SK-N-SH treated with all-trans-retinoic acid at 6 μM for 48 hours (cell line): ENCODE results near the gene BAIAP2L1.

Experiments
- ATAC-seq: fragments of 200-7000 bp; cut with Tn5 transposase; 3 replicates; pipeline ENCODE4 v1.9.1; 2020; ENCODE audit warnings: mild to moderate bottlenecking, moderate library complexity
- CSDC2 ChIP-seq: fragments of 250-450 bp; sonication (Bioruptor Pico); IDR thresholded peaks from 2 replicates; pipeline ENCODE4 v1.5.0; 2020; ENCODE audit warnings: mild to moderate bottlenecking, moderate library complexity
- GLIS3 ChIP-seq: fragments of 250-450 bp; sonication (Bioruptor Pico); IDR thresholded peaks from 2 replicates; pipeline ENCODE4 v1.5.0; 2020; ENCODE audit warnings: mild to moderate bottlenecking, moderate library complexity
- ISL1 ChIP-seq: fragments of 250-450 bp; sonication (Bioruptor Pico); IDR thresholded peaks from 2 replicates; pipeline ENCODE4 v2.1.2; 2022; ENCODE audit warnings: mild to moderate bottlenecking, moderate library complexity
- OSR1 ChIP-seq: fragments of 250-450 bp; sonication (Bioruptor Pico); IDR thresholded peaks from 2 replicates; pipeline ENCODE4 v1.8.0; 2022; ENCODE audit warnings: moderate library complexity, mild to moderate bottlenecking, inconsistent platforms
- PATZ1 ChIP-seq: fragments of 250-450 bp; sonication (Bioruptor Pico); IDR thresholded peaks from 2 replicates; pipeline ENCODE4 v1.8.0; 2020; ENCODE audit warnings: mild to moderate bottlenecking, moderate library complexity, borderline replicate concordance
- PPARA ChIP-seq: fragments of 250-450 bp; sonication (Bioruptor Pico); IDR thresholded peaks from 2 replicates; pipeline ENCODE4 v1.5.0; 2020; ENCODE audit warnings: mild to moderate bottlenecking, borderline replicate concordance
- SNAI2 ChIP-seq: fragments of 250-450 bp; sonication (Bioruptor Pico); IDR thresholded peaks from 2 replicates; pipeline ENCODE4 v1.5.0; 2020; ENCODE audit warnings: mild to moderate bottlenecking, moderate library complexity
- ZFP3 ChIP-seq: fragments of 250-450 bp; sonication (Bioruptor Pico); IDR thresholded peaks from 2 replicates; pipeline ENCODE4 v1.5.0; 2020; ENCODE audit warnings: mild to moderate bottlenecking, moderate library complexity
- ZFP30 ChIP-seq: fragments of 450-650 bp; formaldehyde crosslinking; IDR thresholded peaks from 2 replicates; pipeline ENCODE4 v1.5.0; 2022; ENCODE audit warnings: mild to moderate bottlenecking, moderate library complexity
- ZNF565 ChIP-seq: fragments of 450-650 bp; formaldehyde crosslinking; conservative IDR thresholded peaks from 2 replicates; pipeline ENCODE4 v1.5.0; 2020; ENCODE audit warnings: low read depth, mild to moderate bottlenecking, moderate library complexity
- ZNF70 ChIP-seq: fragments of 450-650 bp; formaldehyde crosslinking; IDR thresholded peaks from 2 replicates; pipeline ENCODE4 v1.5.0; 2020; ENCODE audit warnings: mild to moderate bottlenecking, moderate library complexity
- ZNF8 ChIP-seq: fragments of 450-650 bp; formaldehyde crosslinking; IDR thresholded peaks from 2 replicates; pipeline ENCODE4 v1.5.0; 2020; ENCODE audit warnings: mild to moderate bottlenecking, moderate library complexity
- TF ChIP-seq, protein P1 (sequence below): fragments of 250-450 bp; sonication (Bioruptor Pico); IDR thresholded peaks from 2 replicates; pipeline ENCODE4 v1.5.1; 2021; ENCODE audit warnings: mild to moderate bottlenecking, moderate library complexity
- TF ChIP-seq, protein P2 (sequence below): fragments of 250-450 bp; sonication (Bioruptor Pico); IDR thresholded peaks from 2 replicates; pipeline ENCODE4 v1.5.1; 2020; ENCODE audit warnings: low read depth, mild to moderate bottlenecking, moderate library complexity
- TF ChIP-seq, protein P3 (sequence below): fragments of 250-450 bp; sonication (Bioruptor Pico); IDR thresholded peaks from 2 replicates; pipeline ENCODE4 v1.8.0; 2021; ENCODE audit warnings: low read depth, mild to moderate bottlenecking, moderate library complexity, borderline replicate concordance
- TF ChIP-seq, protein P4 (sequence below): fragments of 250-450 bp; sonication (Bioruptor Pico); IDR thresholded peaks from 2 replicates; pipeline ENCODE4 v1.5.0; 2020; ENCODE audit warnings: mild to moderate bottlenecking, moderate library complexity

The BAIAP2L1 gene

DNA sequence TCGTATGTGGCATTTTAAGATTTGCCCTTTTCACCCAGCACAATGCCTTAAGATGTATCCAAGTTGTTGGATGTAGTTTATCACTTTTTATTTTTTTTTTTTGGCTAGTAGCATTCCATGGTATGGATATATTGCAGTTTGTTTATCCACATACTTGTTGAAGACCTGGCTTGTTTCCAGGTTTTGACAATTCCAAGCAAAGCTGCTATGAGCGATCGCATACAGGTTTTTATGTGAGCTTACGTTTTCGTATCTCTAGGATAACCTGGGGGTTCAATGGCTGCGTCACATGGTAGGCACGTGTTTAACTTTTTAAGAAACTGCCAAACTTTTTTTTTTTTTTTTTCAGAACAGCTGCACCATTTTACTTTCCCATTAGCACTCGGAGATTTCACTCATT is 32.2 kb downstream of the BAIAP2L1 start:
- ATAC-seq: no peak
- TF ChIP-seq PPARA (no peak), ZNF8 (CRISPR knock-in tag) (no peak)
- TF ChIP-seq, protein P1, sequence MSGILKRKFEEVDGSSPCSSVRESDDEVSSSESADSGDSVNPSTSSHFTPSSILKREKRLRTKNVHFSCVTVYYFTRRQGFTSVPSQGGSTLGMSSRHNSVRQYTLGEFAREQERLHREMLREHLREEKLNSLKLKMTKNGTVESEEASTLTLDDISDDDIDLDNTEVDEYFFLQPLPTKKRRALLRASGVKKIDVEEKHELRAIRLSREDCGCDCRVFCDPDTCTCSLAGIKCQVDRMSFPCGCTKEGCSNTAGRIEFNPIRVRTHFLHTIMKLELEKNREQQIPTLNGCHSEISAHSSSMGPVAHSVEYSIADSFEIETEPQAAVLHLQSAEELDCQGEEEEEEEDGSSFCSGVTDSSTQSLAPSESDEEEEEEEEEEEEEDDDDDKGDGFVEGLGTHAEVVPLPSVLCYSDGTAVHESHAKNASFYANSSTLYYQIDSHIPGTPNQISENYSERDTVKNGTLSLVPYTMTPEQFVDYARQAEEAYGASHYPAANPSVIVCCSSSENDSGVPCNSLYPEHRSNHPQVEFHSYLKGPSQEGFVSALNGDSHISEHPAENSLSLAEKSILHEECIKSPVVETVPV: no peak
- TF ChIP-seq, protein P2, sequence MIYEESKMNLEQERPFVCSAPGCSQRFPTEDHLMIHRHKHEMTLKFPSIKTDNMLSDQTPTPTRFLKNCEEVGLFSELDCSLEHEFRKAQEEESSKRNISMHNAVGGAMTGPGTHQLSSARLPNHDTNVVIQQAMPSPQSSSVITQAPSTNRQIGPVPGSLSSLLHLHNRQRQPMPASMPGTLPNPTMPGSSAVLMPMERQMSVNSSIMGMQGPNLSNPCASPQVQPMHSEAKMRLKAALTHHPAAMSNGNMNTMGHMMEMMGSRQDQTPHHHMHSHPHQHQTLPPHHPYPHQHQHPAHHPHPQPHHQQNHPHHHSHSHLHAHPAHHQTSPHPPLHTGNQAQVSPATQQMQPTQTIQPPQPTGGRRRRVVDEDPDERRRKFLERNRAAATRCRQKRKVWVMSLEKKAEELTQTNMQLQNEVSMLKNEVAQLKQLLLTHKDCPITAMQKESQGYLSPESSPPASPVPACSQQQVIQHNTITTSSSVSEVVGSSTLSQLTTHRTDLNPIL (CRISPR knock-in tag): no peak

DNA sequence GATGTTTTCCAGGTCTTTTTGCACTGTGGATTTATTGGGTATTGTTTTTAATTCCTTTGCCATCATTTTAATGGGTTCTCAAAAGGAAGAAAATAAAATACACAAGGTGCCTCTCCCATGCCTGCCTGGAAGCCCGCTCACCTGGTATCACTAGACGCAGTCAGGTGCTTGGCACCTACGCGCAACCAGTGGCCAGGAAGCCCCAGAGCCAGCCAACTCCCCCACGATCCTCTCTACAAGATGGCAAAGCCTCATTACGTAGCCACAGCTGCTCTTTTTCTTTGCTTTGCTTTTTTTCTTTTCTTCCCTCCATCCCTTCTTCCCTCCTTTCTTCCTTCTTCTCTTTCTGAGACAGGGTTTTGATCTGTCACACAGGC is 34.3 kb downstream of the BAIAP2L1 start:
- no peak for ATAC-seq
- TF ChIP-seq ZNF8 (CRISPR knock-in tag) (no peak), ZFP3 (CRISPR knock-in tag) (no peak)

DNA sequence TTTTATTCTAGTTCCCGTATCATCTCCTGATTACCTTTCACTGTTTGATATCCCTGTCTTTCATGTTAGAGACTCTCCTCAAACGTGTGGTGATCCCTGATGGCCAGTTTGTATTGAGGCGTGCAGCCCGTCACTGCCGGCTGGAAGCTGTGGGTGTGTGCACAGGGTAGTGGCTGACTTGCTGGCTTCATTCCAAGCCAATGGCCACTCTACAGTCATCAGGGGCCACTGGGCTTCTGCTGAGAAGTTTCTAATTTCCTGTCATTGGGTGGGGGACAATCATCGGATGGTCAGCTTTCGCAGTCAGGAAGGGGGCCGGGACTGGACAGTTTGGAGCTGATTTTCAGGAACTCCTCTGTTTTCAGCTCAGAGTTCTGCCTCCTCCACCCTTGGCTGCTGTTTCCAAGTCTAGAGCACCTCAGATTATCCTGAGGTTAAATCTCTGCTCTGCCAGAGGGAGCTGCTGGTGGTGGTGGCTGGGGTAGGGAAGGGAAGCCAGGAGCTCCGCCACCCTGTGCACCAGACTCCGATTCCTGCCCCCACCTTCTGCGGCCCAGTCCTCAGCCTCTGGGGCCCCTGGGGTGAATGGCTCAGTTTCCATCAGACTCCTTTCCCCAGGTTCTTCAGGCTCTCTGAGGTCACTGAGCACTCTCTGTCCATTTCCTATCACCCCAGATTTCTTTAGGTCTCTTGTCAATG is 34.9 kb downstream of the BAIAP2L1 start:
- TF ChIP-seq, protein P3, sequence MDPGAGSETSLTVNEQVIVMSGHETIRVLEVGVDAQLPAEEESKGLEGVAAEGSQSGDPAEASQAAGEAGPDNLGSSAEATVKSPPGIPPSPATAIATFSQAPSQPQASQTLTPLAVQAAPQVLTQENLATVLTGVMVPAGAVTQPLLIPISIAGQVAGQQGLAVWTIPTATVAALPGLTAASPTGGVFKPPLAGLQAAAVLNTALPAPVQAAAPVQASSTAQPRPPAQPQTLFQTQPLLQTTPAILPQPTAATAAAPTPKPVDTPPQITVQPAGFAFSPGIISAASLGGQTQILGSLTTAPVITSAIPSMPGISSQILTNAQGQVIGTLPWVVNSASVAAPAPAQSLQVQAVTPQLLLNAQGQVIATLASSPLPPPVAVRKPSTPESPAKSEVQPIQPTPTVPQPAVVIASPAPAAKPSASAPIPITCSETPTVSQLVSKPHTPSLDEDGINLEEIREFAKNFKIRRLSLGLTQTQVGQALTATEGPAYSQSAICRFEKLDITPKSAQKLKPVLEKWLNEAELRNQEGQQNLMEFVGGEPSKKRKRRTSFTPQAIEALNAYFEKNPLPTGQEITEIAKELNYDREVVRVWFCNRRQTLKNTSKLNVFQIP: no peak
- TF ChIP-seq ZNF565 (CRISPR knock-in tag): no peak
- TF ChIP-seq, protein P1: no peak
- TF ChIP-seq, protein P4, sequence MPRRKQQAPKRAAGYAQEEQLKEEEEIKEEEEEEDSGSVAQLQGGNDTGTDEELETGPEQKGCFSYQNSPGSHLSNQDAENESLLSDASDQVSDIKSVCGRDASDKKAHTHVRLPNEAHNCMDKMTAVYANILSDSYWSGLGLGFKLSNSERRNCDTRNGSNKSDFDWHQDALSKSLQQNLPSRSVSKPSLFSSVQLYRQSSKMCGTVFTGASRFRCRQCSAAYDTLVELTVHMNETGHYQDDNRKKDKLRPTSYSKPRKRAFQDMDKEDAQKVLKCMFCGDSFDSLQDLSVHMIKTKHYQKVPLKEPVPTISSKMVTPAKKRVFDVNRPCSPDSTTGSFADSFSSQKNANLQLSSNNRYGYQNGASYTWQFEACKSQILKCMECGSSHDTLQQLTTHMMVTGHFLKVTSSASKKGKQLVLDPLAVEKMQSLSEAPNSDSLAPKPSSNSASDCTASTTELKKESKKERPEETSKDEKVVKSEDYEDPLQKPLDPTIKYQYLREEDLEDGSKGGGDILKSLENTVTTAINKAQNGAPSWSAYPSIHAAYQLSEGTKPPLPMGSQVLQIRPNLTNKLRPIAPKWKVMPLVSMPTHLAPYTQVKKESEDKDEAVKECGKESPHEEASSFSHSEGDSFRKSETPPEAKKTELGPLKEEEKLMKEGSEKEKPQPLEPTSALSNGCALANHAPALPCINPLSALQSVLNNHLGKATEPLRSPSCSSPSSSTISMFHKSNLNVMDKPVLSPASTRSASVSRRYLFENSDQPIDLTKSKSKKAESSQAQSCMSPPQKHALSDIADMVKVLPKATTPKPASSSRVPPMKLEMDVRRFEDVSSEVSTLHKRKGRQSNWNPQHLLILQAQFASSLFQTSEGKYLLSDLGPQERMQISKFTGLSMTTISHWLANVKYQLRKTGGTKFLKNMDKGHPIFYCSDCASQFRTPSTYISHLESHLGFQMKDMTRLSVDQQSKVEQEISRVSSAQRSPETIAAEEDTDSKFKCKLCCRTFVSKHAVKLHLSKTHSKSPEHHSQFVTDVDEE (CRISPR knock-in tag): no peak
- TF ChIP-seq OSR1: no peak
- no peak for TF ChIP-seq ISL1
- TF ChIP-seq ZFP30 (CRISPR knock-in tag): no peak
- TF ChIP-seq SNAI2 (CRISPR knock-in tag): no peak
- TF ChIP-seq GLIS3 (CRISPR knock-in tag): no peak
- no peak for TF ChIP-seq ZNF70 (CRISPR knock-in tag)
- TF ChIP-seq ZFP3 (CRISPR knock-in tag): no peak
- TF ChIP-seq, protein P2 (CRISPR knock-in tag): no peak
- no peak for TF ChIP-seq CSDC2
- no peak for TF ChIP-seq PATZ1 (CRISPR knock-in tag)
- no peak for TF ChIP-seq PPARA
- no peak for ATAC-seq
